Measurements from ENCODE around the gene ACR. TPM values are rescaled to one million over a fixed set of nuclear protein-coding genes. Genes with fewer than 3 reads are reported as not detected.

The ACR gene
- total and polyA plus RNA-seq, 2 experiments from 2014 or later, result not detected

DNA sequence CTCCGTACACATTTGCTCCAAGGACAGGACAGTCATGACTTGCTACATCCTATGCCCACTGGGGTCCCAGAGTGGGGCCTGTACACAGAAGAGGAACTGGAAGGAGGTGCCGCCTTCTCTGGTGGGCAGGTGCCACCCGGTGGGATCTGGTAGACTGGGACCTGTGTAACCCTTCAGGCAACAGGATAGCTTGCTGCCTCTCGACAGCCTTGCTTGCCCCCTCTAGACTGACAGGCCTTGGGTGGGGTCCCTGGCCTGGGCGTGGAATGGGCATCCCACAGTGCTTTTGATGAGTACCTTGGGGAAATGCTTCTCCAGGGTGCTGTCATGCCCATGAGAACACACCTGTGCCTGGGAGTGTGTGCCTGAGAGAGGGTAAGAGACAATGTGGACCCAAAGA is 49.6 kb upstream of the ACR start (continued):
- TF ChIP-seq, protein P1, sequence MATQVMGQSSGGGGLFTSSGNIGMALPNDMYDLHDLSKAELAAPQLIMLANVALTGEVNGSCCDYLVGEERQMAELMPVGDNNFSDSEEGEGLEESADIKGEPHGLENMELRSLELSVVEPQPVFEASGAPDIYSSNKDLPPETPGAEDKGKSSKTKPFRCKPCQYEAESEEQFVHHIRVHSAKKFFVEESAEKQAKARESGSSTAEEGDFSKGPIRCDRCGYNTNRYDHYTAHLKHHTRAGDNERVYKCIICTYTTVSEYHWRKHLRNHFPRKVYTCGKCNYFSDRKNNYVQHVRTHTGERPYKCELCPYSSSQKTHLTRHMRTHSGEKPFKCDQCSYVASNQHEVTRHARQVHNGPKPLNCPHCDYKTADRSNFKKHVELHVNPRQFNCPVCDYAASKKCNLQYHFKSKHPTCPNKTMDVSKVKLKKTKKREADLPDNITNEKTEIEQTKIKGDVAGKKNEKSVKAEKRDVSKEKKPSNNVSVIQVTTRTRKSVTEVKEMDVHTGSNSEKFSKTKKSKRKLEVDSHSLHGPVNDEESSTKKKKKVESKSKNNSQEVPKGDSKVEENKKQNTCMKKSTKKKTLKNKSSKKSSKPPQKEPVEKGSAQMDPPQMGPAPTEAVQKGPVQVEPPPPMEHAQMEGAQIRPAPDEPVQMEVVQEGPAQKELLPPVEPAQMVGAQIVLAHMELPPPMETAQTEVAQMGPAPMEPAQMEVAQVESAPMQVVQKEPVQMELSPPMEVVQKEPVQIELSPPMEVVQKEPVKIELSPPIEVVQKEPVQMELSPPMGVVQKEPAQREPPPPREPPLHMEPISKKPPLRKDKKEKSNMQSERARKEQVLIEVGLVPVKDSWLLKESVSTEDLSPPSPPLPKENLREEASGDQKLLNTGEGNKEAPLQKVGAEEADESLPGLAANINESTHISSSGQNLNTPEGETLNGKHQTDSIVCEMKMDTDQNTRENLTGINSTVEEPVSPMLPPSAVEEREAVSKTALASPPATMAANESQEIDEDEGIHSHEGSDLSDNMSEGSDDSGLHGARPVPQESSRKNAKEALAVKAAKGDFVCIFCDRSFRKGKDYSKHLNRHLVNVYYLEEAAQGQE (IDR thresholded peaks at IDR 0.05; ENCODE audit: unreplicated experiment), result no peak
- no peak for TF ChIP-seq EZH2phosphoT487 (IDR thresholded peaks at IDR 0.05; ENCODE audit: unreplicated experiment)
- no peak for TF ChIP-seq NANOG (IDR thresholded peaks at IDR 0.05; ENCODE audit: borderline replicate concordance)
- no peak for TF ChIP-seq JUNB (IDR thresholded peaks at IDR 0.05; ENCODE audit: unreplicated experiment)
- TF ChIP-seq EZH2 (IDR thresholded peaks at IDR 0.05; ENCODE audit: low read depth, unreplicated experiment), result no peak
- no peak for TF ChIP-seq STAT1 (IDR thresholded peaks at IDR 0.05; ENCODE audit: unreplicated experiment)

DNA sequence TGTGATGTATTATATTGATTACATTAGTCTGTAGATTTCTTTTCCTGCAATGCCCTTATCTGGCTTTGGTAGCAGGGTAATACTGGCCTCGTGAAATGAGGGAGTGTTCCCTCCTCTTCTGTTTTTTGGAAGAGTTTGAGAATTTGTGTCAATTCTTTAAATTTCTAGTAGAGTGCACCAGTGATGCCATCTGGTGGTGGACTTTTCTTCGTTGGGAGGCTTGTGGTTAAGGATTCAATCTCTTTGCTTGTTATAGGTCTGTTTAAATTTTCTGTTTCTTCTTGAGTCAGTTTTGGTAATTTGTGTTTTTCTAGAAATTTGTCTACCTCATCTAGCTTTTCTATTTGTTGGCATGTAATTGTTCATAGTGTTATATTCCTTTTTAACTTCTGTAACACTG is 46.5 kb upstream of the ACR start:
- Histone ChIP-seq H3F3A (replicated peaks; ENCODE audit: low read depth) (peaks cover 5% of the 10 kb centered on the region; the same call in 1 of the 2 replicates), H3K27me3 (ENCODE audit: insufficient read depth) (no peaks in the 10 kb centered on the region), H3K4me1 (ENCODE audit: insufficient read depth) (no peaks in the 10 kb centered on the region), H3K36me3 (ENCODE audit: insufficient read depth) (0 out of 2 replicates have a peak, but pooled peaks cover 3% of the 10 kb centered on the region), H3K4me3 (no peak overlapping the region), H3K79me2 (replicated peaks; ENCODE audit: insufficient read depth) (no peaks in the 10 kb centered on the region), H2AFZ (no peak overlapping the region), H3K4me2 (no peak overlapping the region), H4K20me1 (replicated peaks; ENCODE audit: insufficient read depth) (no peaks in the 10 kb centered on the region), H3K9me2 (ENCODE audit: insufficient read depth) (no peaks in the 10 kb centered on the region), H3K27ac (ENCODE audit: low read depth) (no peak overlapping the region)
- peak; percentile 65 for DNase-seq (ENCODE audit: low spot score)
- H3K9me3 Mint-ChIP-seq, result no peaks in the 10 kb centered on the region; the same call in 2 of the 3 replicates
- peaks cover 8% of the 10 kb centered on the region for H3K27me3 Mint-ChIP-seq (ENCODE audit: insufficient read depth, low read depth, poor library complexity)
- peaks cover 3% of the 10 kb centered on the region; the same call in 2 of the 3 replicates for H3K36me3 Mint-ChIP-seq (ENCODE audit: low read depth)
- no peak overlapping the region for H3K27ac Mint-ChIP-seq
- H3K4me3 Mint-ChIP-seq, result no peak overlapping the region; the same call in 2 of the 3 replicates
- TF ChIP-seq, protein P2, sequence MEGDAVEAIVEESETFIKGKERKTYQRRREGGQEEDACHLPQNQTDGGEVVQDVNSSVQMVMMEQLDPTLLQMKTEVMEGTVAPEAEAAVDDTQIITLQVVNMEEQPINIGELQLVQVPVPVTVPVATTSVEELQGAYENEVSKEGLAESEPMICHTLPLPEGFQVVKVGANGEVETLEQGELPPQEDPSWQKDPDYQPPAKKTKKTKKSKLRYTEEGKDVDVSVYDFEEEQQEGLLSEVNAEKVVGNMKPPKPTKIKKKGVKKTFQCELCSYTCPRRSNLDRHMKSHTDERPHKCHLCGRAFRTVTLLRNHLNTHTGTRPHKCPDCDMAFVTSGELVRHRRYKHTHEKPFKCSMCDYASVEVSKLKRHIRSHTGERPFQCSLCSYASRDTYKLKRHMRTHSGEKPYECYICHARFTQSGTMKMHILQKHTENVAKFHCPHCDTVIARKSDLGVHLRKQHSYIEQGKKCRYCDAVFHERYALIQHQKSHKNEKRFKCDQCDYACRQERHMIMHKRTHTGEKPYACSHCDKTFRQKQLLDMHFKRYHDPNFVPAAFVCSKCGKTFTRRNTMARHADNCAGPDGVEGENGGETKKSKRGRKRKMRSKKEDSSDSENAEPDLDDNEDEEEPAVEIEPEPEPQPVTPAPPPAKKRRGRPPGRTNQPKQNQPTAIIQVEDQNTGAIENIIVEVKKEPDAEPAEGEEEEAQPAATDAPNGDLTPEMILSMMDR (conservative IDR thresholded peaks at IDR 0.05; ENCODE audit: low read depth in 2 of 2), result peak; percentile 66 to 79
- no peak for TF ChIP-seq EZH2 (IDR thresholded peaks at IDR 0.05; ENCODE audit: low read depth, unreplicated experiment)
- TF ChIP-seq, protein P3, sequence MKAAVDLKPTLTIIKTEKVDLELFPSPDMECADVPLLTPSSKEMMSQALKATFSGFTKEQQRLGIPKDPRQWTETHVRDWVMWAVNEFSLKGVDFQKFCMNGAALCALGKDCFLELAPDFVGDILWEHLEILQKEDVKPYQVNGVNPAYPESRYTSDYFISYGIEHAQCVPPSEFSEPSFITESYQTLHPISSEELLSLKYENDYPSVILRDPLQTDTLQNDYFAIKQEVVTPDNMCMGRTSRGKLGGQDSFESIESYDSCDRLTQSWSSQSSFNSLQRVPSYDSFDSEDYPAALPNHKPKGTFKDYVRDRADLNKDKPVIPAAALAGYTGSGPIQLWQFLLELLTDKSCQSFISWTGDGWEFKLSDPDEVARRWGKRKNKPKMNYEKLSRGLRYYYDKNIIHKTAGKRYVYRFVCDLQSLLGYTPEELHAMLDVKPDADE (IDR thresholded peaks at IDR 0.05), result no peak
- peaks cover 2% of the 10 kb centered on the region; the same call in 2 of the 3 replicates for H3K4me1 Mint-ChIP-seq
- no peak for ATAC-seq
